GM23248 (cell line): ENCODE results near the gene RNLS. TPM values are rescaled to one million over a fixed set of nuclear protein-coding genes. Genes with fewer than 3 reads are reported as not detected.

Source experiments
- DNase-seq: peaks from one replicate; pipeline ENCODE4 v3.0.0-alpha.2; 2015
- H2AFZ ChIP-seq: fragments of 200-600 bp; sonication (generic); 2 replicates; pipeline ENCODE4 v1.6.1; 2016; ENCODE audit warnings: antibody characterized with exemption
- H3F3A ChIP-seq: fragments of 200-600 bp; sonication (generic); 2 replicates; pipeline ENCODE4 v1.6.1; 2016; ENCODE audit warnings: mild to moderate bottlenecking, antibody characterized with exemption, mixed run types; ENCODE audit not compliant: insufficient read depth
- H3K27ac ChIP-seq: fragments of 200-600 bp; sonication (generic); 2 replicates; pipeline ENCODE4 v1.5.1; 2016; ENCODE audit warnings: mild to moderate bottlenecking
- H3K27me3 ChIP-seq: fragments of 200-600 bp; sonication (generic); replicated peaks from 2 replicates; pipeline ENCODE4 v1.6.1; 2016; ENCODE audit warnings: mild to moderate bottlenecking; ENCODE audit not compliant: insufficient read depth
- H3K36me3 ChIP-seq: fragments of 200-600 bp; sonication (generic); 2 replicates; pipeline ENCODE4 v1.6.1; 2016; ENCODE audit warnings: low read depth, mild to moderate bottlenecking
- H3K4me1 ChIP-seq: fragments of 200-600 bp; sonication (generic); 2 replicates; pipeline ENCODE4 v1.6.1; 2016; ENCODE audit warnings: mild to moderate bottlenecking; ENCODE audit not compliant: insufficient read depth
- H3K4me2 ChIP-seq: fragments of 200-600 bp; sonication (generic); one replicate; pipeline ENCODE4 v1.6.1; 2016; ENCODE audit warnings: mild to moderate bottlenecking; ENCODE audit not compliant: unreplicated experiment
- H3K4me3 ChIP-seq: fragments of 200-600 bp; sonication (generic); 2 replicates; pipeline ENCODE4 v1.5.1; 2016; ENCODE audit warnings: mild to moderate bottlenecking
- H3K79me2 ChIP-seq: fragments of 200-600 bp; sonication (generic); 2 replicates; pipeline ENCODE4 v1.6.1; 2016; ENCODE audit warnings: mild to moderate bottlenecking; ENCODE audit not compliant: insufficient read depth
- H3K9ac ChIP-seq: fragments of 200-600 bp; sonication (generic); 2 replicates; pipeline ENCODE4 v1.6.1; 2016; ENCODE audit warnings: mild to moderate bottlenecking
- H3K9me2 ChIP-seq: fragments of 200-600 bp; sonication (generic); 2 replicates; pipeline ENCODE4 v1.6.1; 2016; ENCODE audit warnings: mixed run types, mild to moderate bottlenecking, moderate library complexity; ENCODE audit not compliant: insufficient read depth
- H3K9me3 ChIP-seq: fragments of 200-600 bp; sonication (generic); one replicate; pipeline ENCODE4 v1.6.1; 2017; ENCODE audit warnings: low read depth
- H4K20me1 ChIP-seq: fragments of 200-600 bp; sonication (generic); 2 replicates; pipeline ENCODE4 v1.6.0; 2016; ENCODE audit not compliant: insufficient read depth
- EZH2 ChIP-seq: fragments of 200-600 bp; sonication (generic); IDR thresholded peaks from 2 replicates; pipeline ENCODE4 v1.6.1; 2018; ENCODE audit warnings: antibody characterized with exemption, mild to moderate bottlenecking; ENCODE audit not compliant: insufficient read depth, poor library complexity, severe bottlenecking
- EZH2phosphoT487 ChIP-seq: fragments of 200-600 bp; sonication (generic); IDR thresholded peaks from 2 replicates; pipeline ENCODE4 v1.6.1; 2018; ENCODE audit warnings: antibody characterized with exemption, moderate library complexity, mild to moderate bottlenecking, low read depth; ENCODE audit not compliant: insufficient read depth
- WGBS, 2 experiments: methylation state at CpG; one replicate each; pipeline ENCODE4 v1.1.6; 2015 to 2017; ENCODE audit warnings: low lambda C conversion rate in 2 of 2, low coverage in 1 of 2; ENCODE audit errors: missing lambda C conversion rate in 2 of 2; 5-methylcytosine and 5-hydroxymethylcytosine counted together
- in situ Hi-C: fragments of 300-500 bp; cut with MboI; formaldehyde crosslinking; loops from 2 replicates; pipeline ENCODE4 v1.15.0; 2020
- polyA plus RNA-seq: library from polyadenylated mRNA; unstranded; fragments of >200 nt; fragmentation: Nextera tagmentation; extraction: Ambion mirVana; gene quantifications from 2 replicates; pipeline ENCODE4 v1.2.1, GENCODE V29; 2016
- total RNA-seq: library from RNA; depleted of rRNA; stranded (reverse); fragments of >200 nt; shearing (Covaris generic); gene quantifications from 2 replicates; pipeline ENCODE4 v1.2.3, GENCODE V29; 2014

RNLS gene
- total and polyA plus RNA-seq, 2 experiments from 2014 or later = 11.5 to 23.1 TPM

- no peak for DNase-seq
- Histone ChIP-seq H3K27me3 (no peaks in the 10 kb centered on the region), H3K9me2 (no peaks in the 10 kb centered on the region), H3K9me3 (no peaks in the 10 kb centered on the region), H3K27ac (no peak overlapping the region), H3K4me2 (no peak overlapping the region), H3K4me3 (no peak overlapping the region), H3K4me1 (peaks cover 11% of the 10 kb centered on the region), H2AFZ (no peak overlapping the region), H4K20me1 (no peaks in the 10 kb centered on the region), H3K36me3 (no peaks in the 10 kb centered on the region), H3K9ac (no peak overlapping the region), H3F3A (peaks cover 4% of the 10 kb centered on the region; the same call in 1 of the 2 replicates), H3K79me2 (no peaks in the 10 kb centered on the region)
- 96 to 100% methylated on average over 1 of the region's 1 CpG for WGBS, 2 experiments
- TF ChIP-seq EZH2phosphoT487 = no peak
- TF ChIP-seq EZH2 = no peak
- in situ Hi-C loops = no loop called here
Measured at GRCh38 chr10:88562152-88562551, 21.0 kb downstream of the RNLS start.

GRCh38 chr10:88557658-88558057 lies 25.5 kb downstream of the RNLS start:
- H3K36me3 ChIP-seq = no peaks in the 10 kb centered on the region
- no peaks in the 10 kb centered on the region for H3K27me3 ChIP-seq
- no peak overlapping the region for H3K27ac ChIP-seq
- no peaks in the 10 kb centered on the region for H3K9me2 ChIP-seq
- TF ChIP-seq EZH2phosphoT487 (no peak), EZH2 (no peak)
- in situ Hi-C loops = loop anchor here (10.0 kb wide), 1 partner anchor 703 kb away; no protein-coding TSS in a partner anchor
- H3F3A ChIP-seq = peaks cover 6% of the 10 kb centered on the region; the same call in 1 of the 2 replicates
- DNase-seq = peak; percentile 68
- no peak overlapping the region for H3K4me3 ChIP-seq
- no peaks in the 10 kb centered on the region for H3K79me2 ChIP-seq
- no peaks in the 10 kb centered on the region for H4K20me1 ChIP-seq
- peak overlapping the region; percentile 43 for H3K4me2 ChIP-seq
- H3K9ac ChIP-seq = no peak overlapping the region
- no peak overlapping the region for H2AFZ ChIP-seq
- H3K9me3 ChIP-seq = no peaks in the 10 kb centered on the region
- H3K4me1 ChIP-seq = peaks cover 13% of the 10 kb centered on the region
- 5 to 12% methylated on average over 2 of the region's 2 CpGs for WGBS, 2 experiments

- Histone ChIP-seq H3K4me2 (peak overlapping the region; percentile 43), H3K36me3 (no peaks in the 10 kb centered on the region), H3K27me3 (no peaks in the 10 kb centered on the region), H3F3A (peaks cover 6% of the 10 kb centered on the region; the same call in 1 of the 2 replicates), H3K4me3 (no peak overlapping the region), H4K20me1 (no peaks in the 10 kb centered on the region), H3K27ac (no peak overlapping the region), H3K79me2 (no peaks in the 10 kb centered on the region), H3K9me3 (no peaks in the 10 kb centered on the region), H3K9me2 (no peaks in the 10 kb centered on the region), H3K9ac (no peak overlapping the region), H3K4me1 (peaks cover 13% of the 10 kb centered on the region), H2AFZ (no peak overlapping the region)
- in situ Hi-C loops = loop anchor here (10.0 kb wide), 1 partner anchor 702 kb away; no protein-coding TSS in a partner anchor
- TF ChIP-seq EZH2 (no peak), EZH2phosphoT487 (no peak)
- 91 to 96% methylated on average over 1 of the region's 1 CpG for WGBS, 2 experiments
- no peak for DNase-seq
Measured at GRCh38 chr10:88557256-88557655, 25.9 kb downstream of the RNLS start.

- Histone ChIP-seq H3K9me2 (no peaks in the 10 kb centered on the region), H3F3A (peaks cover 6% of the 10 kb centered on the region; the same call in 1 of the 2 replicates), H3K4me1 (peaks cover 13% of the 10 kb centered on the region), H2AFZ (no peak overlapping the region), H3K27me3 (no peaks in the 10 kb centered on the region), H4K20me1 (no peaks in the 10 kb centered on the region), H3K79me2 (no peaks in the 10 kb centered on the region), H3K4me3 (no peak overlapping the region), H3K4me2 (no peak overlapping the region), H3K9me3 (no peaks in the 10 kb centered on the region), H3K9ac (no peak overlapping the region), H3K27ac (no peak overlapping the region), H3K36me3 (no peaks in the 10 kb centered on the region)
- TF ChIP-seq EZH2phosphoT487 (no peak), EZH2 (no peak)
- 74 to 77% methylated on average over 7 of the region's 7 CpGs for WGBS, 2 experiments
- in situ Hi-C loops = loop anchor here (10.0 kb wide), 1 partner anchor 701 kb away; no protein-coding TSS in a partner anchor
- DNase-seq = peak; percentile 29
Measured at GRCh38 chr10:88555190-88555908, 27.8 kb downstream of the RNLS start.
